Lung (tissue), 12 donors: Measurements from ENCODE around the gene NUBPL. TPM values are rescaled to one million over a fixed set of nuclear protein-coding genes. Genes with fewer than 3 reads are reported as not detected.
"Not testable (repeated sequence)": the region's sequence is repeated elsewhere in the genome, so short reads cannot be mapped to it uniquely, and the experiment has no call there.

Experiments used
- ATAC-seq: fragments of 200-7000 bp; cut with Tn5 transposase; one replicate; pipeline ENCODE4 v1.9.1; 2020; ENCODE audit warnings: moderate number of reproducible peaks; ENCODE audit not compliant: insufficient read depth, low FRiP score
- DNase-seq, 3 donors: peaks; one replicate each; pipeline ENCODE4 v3.0.0-alpha.2; 2013 to 2017
- H3K27ac ChIP-seq, 2 donors: one replicate each; pipeline ENCODE4 v1.5.1; 2013; ENCODE audit warnings: mild to moderate bottlenecking in 2 of 2, moderate library complexity in 2 of 2, control low read depth in 1 of 2, inconsistent platforms in 1 of 2, low read depth in 1 of 2, low read length in 1 of 2
- H3K27me3 ChIP-seq, 3 donors: one replicate each; pipeline ENCODE4 v1.5.1; 2013; ENCODE audit warnings: low read length in 2 of 3; ENCODE audit not compliant: control insufficient read depth in 3 of 3, insufficient read depth in 3 of 3
- H3K36me3 ChIP-seq, 4 donors: one replicate each; pipeline ENCODE4 v1.5.1; 2013; ENCODE audit warnings: low read length in 4 of 4, mild to moderate bottlenecking in 1 of 4, moderate library complexity in 1 of 4; ENCODE audit not compliant: control insufficient read depth in 4 of 4, insufficient read depth in 4 of 4
- H3K4me1 ChIP-seq, 5 donors: one replicate each; pipeline ENCODE4 v1.5.1; 2013; ENCODE audit warnings: low read length in 5 of 5, mild to moderate bottlenecking in 2 of 5, moderate library complexity in 1 of 5; ENCODE audit not compliant: control insufficient read depth in 5 of 5, insufficient read depth in 5 of 5
- H3K4me3 ChIP-seq: one replicate; pipeline ENCODE4 v1.5.1; 2013; ENCODE audit warnings: mild to moderate bottlenecking, control low read depth, moderate library complexity
- H3K9ac ChIP-seq, 2 donors: one replicate each; pipeline ENCODE4 v1.5.1; 2013; ENCODE audit warnings: low read length in 2 of 2, control low read depth in 1 of 2; ENCODE audit not compliant: insufficient read depth in 1 of 2
- H3K9me3 ChIP-seq, 4 donors: one replicate each; pipeline ENCODE4 v1.5.1; 2013; ENCODE audit warnings: low read length in 3 of 4, mild to moderate bottlenecking in 1 of 4, moderate library complexity in 1 of 4; ENCODE audit not compliant: control insufficient read depth in 4 of 4, insufficient read depth in 3 of 4
- WGBS, 2 donors: extraction: QIAGEN DNeasy Blood & Tissue Kit; methylation state at CpG; one replicate each; pipeline ENCODE4 v1.1.7; 2013; 5-methylcytosine and 5-hydroxymethylcytosine counted together
- polyA plus RNA-seq, 2 donors: library from polyadenylated mRNA; stranded (reverse); fragments of 200-250 nt; gene quantifications; one replicate each; pipeline ENCODE4 v1.2.1, GENCODE V29; 2013
- total RNA-seq, 2 donors: library from RNA; depleted of rRNA in 1 of 2; stranded (reverse); fragments of >200 nt in 1 of 2; gene quantifications; one replicate each; pipeline ENCODE4 v1.2.1, GENCODE V29; 2014 to 2021
- TF ChIP-seq, protein P1 (sequence below): IDR thresholded peaks from 2 replicates; pipeline ENCODE4 v1.5.1; 2012; ENCODE audit warnings: mild to moderate bottlenecking; ENCODE audit errors: control extremely low read depth, extremely low read depth
- donor health status: control.
- donor health status: control.
- donor health status: Bipolar disorder and iron deficiency.
- donor health status: healthy.
- donor health status: DM: yes; HTN: yes; CAD: no.

Gene NUBPL
- total and polyA plus RNA-seq, 4 donors: 3.0 to 20.9 (median 9.5) TPM

DNA sequence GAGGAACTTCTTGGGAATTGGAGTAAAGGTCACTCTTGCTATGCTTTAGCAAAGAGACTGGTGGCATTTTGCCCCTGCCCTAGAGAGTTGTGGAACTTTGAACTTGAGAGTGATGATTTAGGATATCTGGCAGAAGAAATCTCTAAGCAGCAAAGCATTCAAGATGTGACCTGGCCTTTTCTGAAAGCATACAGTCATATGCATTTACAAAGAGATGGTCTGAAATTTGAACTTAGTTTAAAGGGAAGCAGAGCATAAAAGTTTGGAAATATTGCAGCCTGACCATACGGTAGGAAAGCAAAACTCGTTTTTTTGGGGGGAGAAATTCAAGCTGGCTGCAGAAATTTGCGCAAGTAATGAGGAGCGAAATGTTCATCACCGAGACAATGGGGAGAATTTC lies 60.9 kb downstream of the NUBPL start:
- TF ChIP-seq, protein P1, sequence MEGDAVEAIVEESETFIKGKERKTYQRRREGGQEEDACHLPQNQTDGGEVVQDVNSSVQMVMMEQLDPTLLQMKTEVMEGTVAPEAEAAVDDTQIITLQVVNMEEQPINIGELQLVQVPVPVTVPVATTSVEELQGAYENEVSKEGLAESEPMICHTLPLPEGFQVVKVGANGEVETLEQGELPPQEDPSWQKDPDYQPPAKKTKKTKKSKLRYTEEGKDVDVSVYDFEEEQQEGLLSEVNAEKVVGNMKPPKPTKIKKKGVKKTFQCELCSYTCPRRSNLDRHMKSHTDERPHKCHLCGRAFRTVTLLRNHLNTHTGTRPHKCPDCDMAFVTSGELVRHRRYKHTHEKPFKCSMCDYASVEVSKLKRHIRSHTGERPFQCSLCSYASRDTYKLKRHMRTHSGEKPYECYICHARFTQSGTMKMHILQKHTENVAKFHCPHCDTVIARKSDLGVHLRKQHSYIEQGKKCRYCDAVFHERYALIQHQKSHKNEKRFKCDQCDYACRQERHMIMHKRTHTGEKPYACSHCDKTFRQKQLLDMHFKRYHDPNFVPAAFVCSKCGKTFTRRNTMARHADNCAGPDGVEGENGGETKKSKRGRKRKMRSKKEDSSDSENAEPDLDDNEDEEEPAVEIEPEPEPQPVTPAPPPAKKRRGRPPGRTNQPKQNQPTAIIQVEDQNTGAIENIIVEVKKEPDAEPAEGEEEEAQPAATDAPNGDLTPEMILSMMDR: no peak
- H3K27me3 ChIP-seq: no peaks in the 10 kb centered on the region
- peaks cover 0 to 4% (median under 1%) of the 10 kb centered on the region in 4 donors for H3K36me3 ChIP-seq
- H3K9ac ChIP-seq: no peak overlapping the region
- H3K4me1 ChIP-seq: no peaks in the 10 kb centered on the region
- no peak overlapping the region for H3K4me3 ChIP-seq
- DNase-seq: no peak
- H3K9me3 ChIP-seq: peaks cover 0 to 11% (median 9%) of the 10 kb centered on the region in 4 donors
- no peak overlapping the region for H3K27ac ChIP-seq
- ATAC-seq: no peak
- WGBS, 2 donors: 97% methylated on average over 5 of the region's 5 CpGs

DNA sequence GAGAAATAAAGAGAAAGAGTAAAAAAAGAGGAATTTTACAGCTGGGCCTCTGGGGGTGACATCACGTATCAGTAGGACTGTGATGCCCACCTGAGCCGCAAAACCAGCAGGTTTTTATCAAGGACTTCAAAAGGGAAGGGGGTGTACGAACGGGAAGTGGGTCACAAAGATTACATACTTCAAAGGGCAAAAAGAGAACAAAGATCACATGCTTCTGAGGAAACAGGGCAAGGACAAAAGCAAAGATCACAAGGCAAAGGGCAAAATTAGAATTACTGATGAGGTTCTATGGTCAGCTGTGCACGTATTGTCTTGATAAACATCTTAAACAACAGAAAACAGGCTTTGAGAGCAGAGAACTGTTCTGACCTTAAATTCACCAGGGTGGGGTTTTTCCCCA lies 91.7 kb downstream of the NUBPL start:
- H3K27ac ChIP-seq, H3K36me3 ChIP-seq, H3K4me3 ChIP-seq, ATAC-seq, H3K9ac ChIP-seq, DNase-seq, H3K9me3 ChIP-seq, H3K27me3 ChIP-seq, H3K4me1 ChIP-seq: not testable (repeated sequence)
- 98% methylated on average over 5 of the region's 5 CpGs for WGBS, 2 donors

DNA sequence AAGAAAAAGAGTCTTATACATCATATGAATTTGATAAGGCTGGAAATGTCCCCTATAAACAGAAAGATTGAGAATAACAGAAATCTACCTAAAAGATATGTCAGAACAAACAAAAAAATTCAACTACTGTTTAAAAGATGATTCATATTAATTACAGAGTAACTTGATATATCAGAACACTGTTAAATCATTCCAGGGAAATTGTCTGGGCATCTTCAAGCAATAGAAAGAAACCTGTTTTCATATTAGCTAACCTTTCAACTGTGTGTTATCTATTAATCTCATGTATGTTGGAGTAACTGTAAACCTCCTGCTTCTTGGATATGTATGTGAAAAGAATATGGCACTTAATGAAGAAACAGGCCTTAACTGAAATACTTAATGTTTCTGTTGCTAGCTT lies 96.7 kb downstream of the NUBPL start:
- ATAC-seq (no peak), DNase-seq (no peak)
- TF ChIP-seq, protein P1: no peak
- Histone ChIP-seq H3K9ac (no peak overlapping the region), H3K27ac (no peak overlapping the region), H3K9me3 (peaks cover 0 to 3% (median 1%) of the 10 kb centered on the region in 4 donors), H3K27me3 (no peaks in the 10 kb centered on the region), H3K4me1 (no peaks in the 10 kb centered on the region), H3K4me3 (no peak overlapping the region), H3K36me3 (no peaks in the 10 kb centered on the region)

DNA sequence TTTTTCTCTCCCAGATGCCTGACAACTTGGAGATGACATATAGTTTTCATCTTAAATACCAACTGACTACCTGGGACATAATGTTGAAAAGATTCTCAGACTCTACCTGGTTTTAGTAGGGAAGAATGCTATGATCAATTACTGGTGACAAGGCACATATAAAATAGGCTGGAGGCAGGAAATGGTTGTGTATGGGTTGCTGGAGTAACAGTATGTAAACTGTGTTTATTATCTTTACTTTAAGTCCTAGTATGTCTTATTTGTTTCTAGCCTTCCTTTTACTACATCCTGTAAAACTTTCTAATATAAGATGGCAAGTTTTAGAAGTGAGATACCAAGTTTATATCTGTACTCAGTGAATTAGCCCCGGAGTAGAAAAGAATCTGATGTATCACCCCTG lies 98.1 kb downstream of the NUBPL start:
- TF ChIP-seq, protein P1: no peak
- no peak for ATAC-seq
- H3K4me1 ChIP-seq: no peaks in the 10 kb centered on the region
- no peak overlapping the region for H3K9ac ChIP-seq
- 57 to 78% methylated on average over 1 of the region's 1 CpG for WGBS, 2 donors
- DNase-seq: no peak
- no peaks in the 10 kb centered on the region for H3K27me3 ChIP-seq
- no peak overlapping the region for H3K4me3 ChIP-seq
- H3K9me3 ChIP-seq: no peaks in the 10 kb centered on the region
- H3K36me3 ChIP-seq: no peaks in the 10 kb centered on the region
- H3K27ac ChIP-seq: no peak overlapping the region
